Measurements from ENCODE around the gene RPUSD2.

The RPUSD2 gene

GRCh38 chr15:40554161-40554525 is 15.0 kb upstream of the RPUSD2 start:
- TF ChIP-seq ZFX (IDR thresholded peaks at IDR 0.05; ENCODE audit: borderline replicate concordance) (no peak), CTCF (IDR thresholded peaks at IDR 0.05) (no peak)
- no peak overlapping the region for H3K27ac ChIP-seq

- H3K27ac ChIP-seq = no peak overlapping the region
- TF ChIP-seq ZFX (IDR thresholded peaks at IDR 0.05; ENCODE audit: borderline replicate concordance) = no peak
- no peak for TF ChIP-seq CTCF (IDR thresholded peaks at IDR 0.05)
These were observed 13.2 kb upstream of the RPUSD2 start for GRCh38 chr15:40555876-40556275.

- TF ChIP-seq CTCF (IDR thresholded peaks at IDR 0.05) (no peak), ZFX (IDR thresholded peaks at IDR 0.05; ENCODE audit: borderline replicate concordance) (no peak)
- H3K27ac ChIP-seq = no peak overlapping the region
These were observed 10.0 kb upstream of the RPUSD2 start for GRCh38 chr15:40558952-40559742.

- no peak overlapping the region for H3K27ac ChIP-seq
- TF ChIP-seq CTCF (IDR thresholded peaks at IDR 0.05) = no peak
- no peak for TF ChIP-seq ZFX (IDR thresholded peaks at IDR 0.05; ENCODE audit: borderline replicate concordance)
These were observed 6.4 kb upstream of the RPUSD2 start for GRCh38 chr15:40562691-40563090.

GRCh38 chr15:40563426-40563825 is 5.7 kb upstream of the RPUSD2 start:
- TF ChIP-seq ZFX (IDR thresholded peaks at IDR 0.05; ENCODE audit: borderline replicate concordance) (no peak), CTCF (IDR thresholded peaks at IDR 0.05) (no peak)

GRCh38 chr15:40564591-40565332 is 4.3 kb upstream of the RPUSD2 start, which contains the start of gene CCDC32:
Gene CCDC32, minus strand, starts transcription at chr15:40565042. Its CDS starts 2,027 bp downstream, at chr15:40563015.
- H3K27ac ChIP-seq = peak within 1 kb of the TSS; percentile 83
- no peak for TF ChIP-seq CTCF (IDR thresholded peaks at IDR 0.05)
- no peak for TF ChIP-seq ZFX (IDR thresholded peaks at IDR 0.05; ENCODE audit: borderline replicate concordance)

More at GRCh38 chr15:40563426-40563825, 5.7 kb upstream of the RPUSD2 start:
- H3K27ac ChIP-seq = no peak overlapping the region
